Stimulated activated CD8-positive, alpha-beta memory T cell treated with anti-CD3 and anti-CD28 coated beads, Interleukin-15, amount 100 ng/mL, for 48 hours (primary cell): ENCODE measurements around the gene TFEB.
"Not testable (repeated sequence)": the region's sequence is repeated elsewhere in the genome, so short reads cannot be mapped to it uniquely, and the experiment has no call there.

ENCODE experiments used
- DNase-seq, 2 donors: peaks; one replicate each; pipeline ENCODE4 v3.0.0-alpha.2; 2020; ENCODE audit warnings: low read depth in 2 of 2

The TFEB gene

GRCh38 chr6:41766043-41766664, 30.7 kb upstream of the TFEB start:
- not testable (repeated sequence) for DNase-seq

DNA sequence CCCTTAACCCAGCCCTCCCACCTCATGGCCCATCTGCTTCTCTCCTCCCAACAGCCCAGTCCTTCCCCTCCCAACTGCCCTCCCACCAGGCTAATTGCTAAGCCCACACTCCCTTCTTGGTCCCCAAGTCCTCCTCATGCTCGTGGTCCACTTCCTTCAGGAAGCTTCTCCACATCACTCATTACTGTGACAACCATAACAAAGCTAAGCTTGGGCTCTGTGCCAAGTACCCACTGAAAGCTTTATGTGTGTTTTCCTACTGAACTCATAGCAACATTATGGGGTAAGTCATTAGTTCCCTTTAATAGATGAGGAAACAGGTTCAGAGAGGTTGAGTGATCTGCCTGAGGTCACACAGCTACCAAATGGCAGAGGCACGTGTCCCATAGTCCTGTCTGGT, 28.1 kb upstream of the TFEB start:
- no peak for DNase-seq

DNA sequence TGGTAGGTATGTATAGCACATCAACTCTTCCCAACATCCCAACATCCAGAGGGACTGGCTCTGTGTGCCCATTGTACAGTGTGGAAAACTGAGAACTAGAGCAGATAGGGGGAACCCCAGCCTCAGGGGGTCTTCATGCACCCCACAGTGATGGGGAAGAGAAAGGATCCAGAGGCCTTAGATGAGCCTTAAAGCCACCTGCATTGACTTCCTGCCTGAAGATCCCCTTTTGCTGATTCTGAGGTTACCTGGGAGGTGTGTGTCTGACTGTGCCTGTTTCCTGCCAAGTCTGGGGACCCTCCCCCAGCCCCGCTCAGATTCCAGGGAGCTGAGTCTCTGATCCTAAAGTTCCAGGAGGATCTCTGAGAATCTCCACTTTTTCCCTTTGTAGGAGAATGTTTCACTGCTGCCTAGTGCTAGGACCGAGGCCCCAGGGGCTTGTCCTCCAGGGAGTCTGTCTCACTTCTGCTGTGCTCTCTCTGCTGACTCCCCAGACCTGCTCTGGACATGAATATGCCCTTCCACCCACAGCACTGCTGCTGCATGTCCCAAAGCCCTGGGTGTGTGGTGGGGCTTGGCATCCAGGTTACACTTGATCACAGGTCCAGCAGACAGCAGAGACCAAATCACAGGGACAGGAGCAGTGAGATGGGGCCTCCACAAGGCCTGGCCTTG, 24.6 kb upstream of the TFEB start:
- DNase-seq, result no peak

- no peak for DNase-seq
Measured at GRCh38 chr6:41759106-41759904, 23.9 kb upstream of the TFEB start.

- DNase-seq, result no peak
Measured at GRCh38 chr6:41758641-41759035, 23.2 kb upstream of the TFEB start.

GRCh38 chr6:41757931-41758640, 22.7 kb upstream of the TFEB start:
- DNase-seq, result no peak

DNA sequence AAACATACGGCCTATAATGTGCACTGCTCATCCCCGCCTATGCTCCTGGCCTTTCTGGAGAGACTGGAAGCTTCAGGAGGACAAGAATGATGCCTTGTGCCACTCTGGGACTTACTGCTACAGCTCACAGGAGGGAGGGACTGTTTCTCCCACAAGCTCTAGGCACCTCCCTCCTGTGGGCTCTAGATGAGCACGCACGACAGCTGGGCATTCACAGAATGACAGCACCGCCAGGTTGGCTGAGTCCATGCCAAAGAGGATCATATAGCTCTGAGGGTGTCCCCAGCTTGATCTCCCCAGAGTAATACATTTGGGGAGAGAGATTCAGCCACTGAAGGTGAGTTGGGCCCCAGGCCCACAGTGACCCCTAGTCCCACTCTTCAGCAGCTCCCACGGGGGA, 21.9 kb upstream of the TFEB start:
- no peak for DNase-seq

GRCh38 chr6:41756354-41756753, 20.9 kb upstream of the TFEB start:
- no peak for DNase-seq

GRCh38 chr6:41755895-41756294, 20.5 kb upstream of the TFEB start:
- DNase-seq, result no peak

GRCh38 chr6:41750374-41750773, 15.0 kb upstream of the TFEB start:
- no peak for DNase-seq

GRCh38 chr6:41748542-41748941, 13.1 kb upstream of the TFEB start:
- DNase-seq, result no peak

DNA sequence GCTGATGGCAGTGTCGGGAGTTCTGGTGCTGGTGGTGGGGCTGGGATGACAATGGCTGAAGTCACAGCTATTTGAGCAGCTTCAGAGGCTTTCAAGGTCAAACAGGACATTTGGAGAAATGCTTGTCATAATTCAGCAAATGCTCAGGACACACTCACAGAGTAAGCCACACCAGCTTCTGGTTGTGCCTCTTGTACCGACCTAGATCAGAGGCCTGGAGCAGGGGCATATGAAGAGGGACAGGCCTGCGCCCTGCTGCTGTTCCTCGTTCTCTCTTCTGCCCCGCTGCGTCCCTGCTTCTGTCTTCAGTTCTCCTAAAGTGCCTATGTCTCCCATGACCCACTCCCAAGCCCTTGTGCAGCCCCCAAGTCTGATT, 12.7 kb upstream of the TFEB start:
- DNase-seq, result no peak

DNA sequence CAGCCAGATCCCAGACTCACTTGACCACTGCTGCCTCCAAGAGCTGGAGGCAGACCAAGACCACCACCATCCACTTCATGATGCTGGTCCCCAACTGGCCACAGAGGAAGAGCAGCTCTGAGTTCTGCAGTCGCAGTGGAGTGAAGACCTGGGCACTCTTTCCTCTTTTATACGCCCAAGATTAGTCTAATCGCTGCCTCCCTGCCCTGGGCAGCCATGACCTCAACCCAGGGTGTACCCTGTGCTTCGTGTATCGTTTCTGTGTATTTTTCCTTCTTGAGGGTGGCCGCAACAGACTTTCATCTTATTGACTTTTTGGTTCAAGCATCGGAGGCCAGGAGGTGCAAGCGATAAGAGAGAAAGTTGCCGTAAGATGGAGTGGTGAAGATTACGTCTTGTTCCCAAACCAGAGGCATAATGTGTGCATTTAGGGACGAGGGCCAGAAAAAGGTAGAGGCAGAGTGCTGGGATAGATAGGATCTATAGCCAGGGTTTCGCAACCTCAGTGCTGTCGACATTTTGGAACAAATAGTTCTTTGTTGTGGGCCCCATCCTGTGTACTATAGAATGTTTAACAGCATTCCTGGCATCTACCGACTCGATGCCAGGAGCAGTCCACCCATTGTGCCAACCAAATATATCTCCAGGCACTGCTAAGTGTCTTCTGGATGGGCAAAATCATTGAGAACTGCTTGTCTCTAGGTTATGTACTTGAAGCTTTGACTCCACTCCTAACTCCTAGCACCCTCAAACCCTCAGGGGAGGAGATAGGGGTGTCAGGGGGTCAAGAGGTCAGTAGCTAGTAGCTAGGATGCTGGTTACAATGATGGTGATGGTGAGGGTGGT, 12.1 kb upstream of the TFEB start, which contains the start of gene PGC:
PGC (minus strand) TSS at position 142 of the 846 bp plus-strand sequence; CDS start at position 79, 63 bp downstream.
- no peak for DNase-seq

DNA sequence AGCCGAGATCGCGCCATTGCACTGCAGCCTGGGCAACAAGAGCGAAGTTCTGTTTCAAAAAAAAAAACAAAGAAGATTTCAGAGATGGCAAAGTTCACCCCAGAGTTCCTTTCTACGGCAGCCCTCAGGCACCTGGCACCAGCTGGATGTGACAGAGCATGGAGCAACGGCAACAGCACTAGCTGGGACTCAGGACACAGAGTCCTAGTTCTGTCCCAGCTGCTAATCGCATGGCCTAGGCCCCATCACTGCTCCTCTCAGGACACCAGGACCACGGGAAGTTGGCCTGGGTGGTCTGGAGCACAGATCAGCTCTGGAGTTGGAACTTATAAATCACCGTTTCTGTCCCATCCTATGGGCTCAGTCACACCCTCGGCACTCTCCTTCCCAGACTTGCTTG, 10.7 kb upstream of the TFEB start:
- DNase-seq, result no peak

- no peak for DNase-seq
Measured at GRCh38 chr6:41744236-41744787, 8.9 kb upstream of the TFEB start.

DNA sequence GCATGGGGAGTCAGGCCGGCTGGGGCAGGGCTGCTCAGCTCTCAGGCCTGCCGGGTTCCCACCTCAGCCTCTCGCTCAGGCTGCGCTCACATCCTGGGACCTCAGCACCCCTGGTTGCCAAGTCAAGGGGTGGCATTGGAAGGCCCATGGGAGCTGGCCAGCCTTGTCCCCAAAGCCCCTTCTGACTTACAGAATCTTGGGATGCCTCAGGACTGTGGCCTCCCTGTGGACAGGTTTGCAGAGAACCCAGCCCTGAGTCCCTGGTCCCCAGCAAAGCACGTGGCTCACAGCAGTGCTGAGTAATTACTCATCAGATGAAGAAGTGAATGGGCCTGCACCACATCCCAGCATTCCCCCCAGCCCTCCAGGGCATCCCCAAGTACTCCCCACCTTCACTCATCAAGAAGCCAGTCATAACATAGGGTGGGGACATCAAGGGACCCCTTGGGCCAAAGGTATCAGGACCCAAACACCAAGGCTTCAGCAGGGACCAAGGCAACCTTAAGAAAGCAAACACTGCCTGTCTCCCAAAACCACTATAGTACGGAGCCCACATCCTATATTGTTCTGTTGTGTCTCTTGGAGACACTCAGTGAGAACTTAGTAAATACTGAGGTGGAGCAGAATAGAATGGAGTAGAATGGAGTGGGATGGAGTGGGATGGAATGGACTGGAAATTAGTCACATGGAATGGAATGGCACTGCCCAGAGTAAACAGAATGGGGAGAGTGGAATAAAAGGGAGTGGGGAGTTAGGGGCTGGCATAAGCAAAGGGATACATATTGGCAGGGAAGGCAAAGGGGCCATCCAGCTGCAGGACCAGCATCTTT, 8.2 kb upstream of the TFEB start:
- no peak for DNase-seq

GRCh38 chr6:41741625-41742490, 6.5 kb upstream of the TFEB start:
- DNase-seq, result no peak

- DNase-seq, result no peak
Measured at GRCh38 chr6:41740366-41741162, 5.2 kb upstream of the TFEB start.
